DMS79 treated with DMSO at 0.1 percent for 48 hours (cell line): ENCODE data around the gene HES7.
"Not testable (repeated sequence)": the region's sequence is repeated elsewhere in the genome, so short reads cannot be mapped to it uniquely, and the experiment has no call there.

Experiments
- DNase-seq: peaks from one replicate; lab custom pipeline; 2025; lab: John Stamatoyannopoulos, UW

HES7 gene

GRCh38 chr17:8100111-8100510 lies 23.8 kb downstream of the HES7 start:
- no peak for DNase-seq

GRCh38 chr17:8096541-8096940 lies 27.4 kb downstream of the HES7 start:
- no peak for DNase-seq

GRCh38 chr17:8095361-8095760 lies 28.5 kb downstream of the HES7 start:
- DNase-seq = no peak

- DNase-seq = no peak
These were observed 32.7 kb downstream of the HES7 start for GRCh38 chr17:8091033-8091687.

- DNase-seq = no peak
These were observed 34.2 kb downstream of the HES7 start for GRCh38 chr17:8089728-8090127.

GRCh38 chr17:8087952-8088230 lies 36.0 kb downstream of the HES7 start:
- DNase-seq = no peak

GRCh38 chr17:8087075-8087951 lies 36.6 kb downstream of the HES7 start, which contains the start of gene ALOX12B:
Gene ALOX12B, minus strand, starts transcription at chr17:8087716. Its CDS starts 274 bp downstream, at chr17:8087442.
- no peak for DNase-seq

GRCh38 chr17:8084250-8084649 lies 39.7 kb downstream of the HES7 start:
- no peak for DNase-seq

- DNase-seq = no peak
These were observed 41.6 kb downstream of the HES7 start for GRCh38 chr17:8082292-8082691.

GRCh38 chr17:8081876-8082275 lies 42.0 kb downstream of the HES7 start:
- DNase-seq = no peak

- no peak for DNase-seq
These were observed 43.1 kb downstream of the HES7 start for GRCh38 chr17:8080799-8081219.

- DNase-seq = no peak
These were observed 43.6 kb downstream of the HES7 start for GRCh38 chr17:8080208-8080798.

- peak; percentile 63 for DNase-seq
These were observed 44.4 kb downstream of the HES7 start for GRCh38 chr17:8079291-8080207.

GRCh38 chr17:8077939-8078338 lies 46.0 kb downstream of the HES7 start:
- DNase-seq = not testable (repeated sequence)

GRCh38 chr17:8076502-8077266 lies 47.2 kb downstream of the HES7 start:
- no peak for DNase-seq

- DNase-seq = no peak
These were observed 48.1 kb downstream of the HES7 start for GRCh38 chr17:8075574-8076342.

GRCh38 chr17:8075081-8075480 lies 48.8 kb downstream of the HES7 start:
- DNase-seq = no peak

- no peak for DNase-seq
These were observed 49.4 kb downstream of the HES7 start for GRCh38 chr17:8074554-8074953.

- peak; percentile 64 for DNase-seq
These were observed 50.0 kb downstream of the HES7 start for GRCh38 chr17:8073627-8074484.
